SK-N-SH (cell line): ENCODE data around the gene PIK3R3. TPM values are rescaled to one million over a fixed set of nuclear protein-coding genes. Genes with fewer than 3 reads are reported as not detected.
"Not testable (repeated sequence)": the region's sequence is repeated elsewhere in the genome, so short reads cannot be mapped to it uniquely, and the experiment has no call there.

Experiments
- CTCF ChIA-PET: fragments of 300-600, 350-600 bp; formaldehyde crosslinking; extraction: SDS; loops from one replicate; lab custom pipeline; 2021; lab: Yijun Ruan, JAX
- POLR2A ChIA-PET: fragments of 350-600 bp; sonication (Branson Sonifier 250); formaldehyde crosslinking; extraction: SDS; loops from one replicate; lab custom pipeline; 2020; ENCODE audit warnings: antibody characterized with exemption, inconsistent platforms; lab: Yijun Ruan, JAX
- DNase-seq: peaks from one replicate; pipeline ENCODE4 v3.0.0; 2012
- H2AFZ ChIP-seq: fragments of 200-600 bp; sonication (generic); 2 replicates; pipeline ENCODE4 v1.8.1; 2016; ENCODE audit warnings: antibody characterized with exemption, mild to moderate bottlenecking, low read depth
- H3F3A ChIP-seq: fragments of 200-600 bp; sonication (generic); replicated peaks from 2 replicates; pipeline ENCODE3; 2016; ENCODE audit warnings: antibody characterized with exemption, mild to moderate bottlenecking; ENCODE audit not compliant: insufficient read depth
- H3K27ac ChIP-seq, 2 experiments: fragments of 200-500 bp in 1 of 2; fragments of 200-600 bp in 1 of 2; sonication (Bioruptor generic) in 1 of 2; sonication (generic), shearing (Covaris generic) in 1 of 2; 2 replicates each; pipeline versions ENCODE4 v1.5.1 to v1.6.1; 2014 to 2016; ENCODE audit warnings: low read depth in 2 of 2, inconsistent platforms in 1 of 2, low read length in 1 of 2, mild to moderate bottlenecking in 1 of 2, mixed read lengths in 1 of 2
- H3K27me3 ChIP-seq: fragments of 200-600 bp; sonication (generic), shearing (Covaris generic); 2 replicates; pipeline ENCODE4 v1.6.1; 2016; ENCODE audit warnings: mixed run types; ENCODE audit not compliant: insufficient read depth
- H3K36me3 ChIP-seq, 2 experiments: fragments of 200-500 bp in 1 of 2; fragments of 200-600 bp in 1 of 2; sonication (Bioruptor generic) in 1 of 2; sonication (generic) in 1 of 2; replicated peaks in 1 of 2; 2 replicates each; pipeline versions ENCODE3 to v1.5.1; 2014 to 2016; ENCODE audit warnings: low read length in 1 of 2, mild to moderate bottlenecking in 1 of 2; ENCODE audit not compliant: insufficient read depth in 2 of 2, control insufficient read depth in 1 of 2
- H3K4me1 ChIP-seq, 2 experiments: fragments of 200-500 bp in 1 of 2; fragments of 200-600 bp in 1 of 2; sonication (Bioruptor generic) in 1 of 2; sonication (generic), shearing (Covaris generic) in 1 of 2; 2 replicates each; pipeline versions ENCODE4 v1.5.1 to v1.6.1; 2014 to 2016; ENCODE audit warnings: low read depth in 1 of 2, low read length in 1 of 2, mixed run types in 1 of 2; ENCODE audit not compliant: insufficient read depth in 2 of 2, control insufficient read depth in 1 of 2
- H3K4me2 ChIP-seq: fragments of 200-600 bp; sonication (generic), shearing (Covaris generic); 2 replicates; pipeline ENCODE4 v1.6.1; 2017; ENCODE audit warnings: mixed run types
- H3K4me3 ChIP-seq, 2 experiments: fragments of 200-500 bp in 1 of 2; fragments of 200-600 bp in 1 of 2; sonication (Bioruptor generic) in 1 of 2; sonication (generic), shearing (Covaris generic) in 1 of 2; 2 replicates each; pipeline versions ENCODE4 v1.5.1 to v1.8.1; 2014 to 2016; ENCODE audit warnings: low read depth in 2 of 2, inconsistent platforms in 1 of 2, low read length in 1 of 2, mild to moderate bottlenecking in 1 of 2, mixed read lengths in 1 of 2, moderate library complexity in 1 of 2
- H3K79me2 ChIP-seq: fragments of 200-600 bp; sonication (generic); 2 replicates; pipeline ENCODE4 v1.8.1; 2017; ENCODE audit warnings: mild to moderate bottlenecking; ENCODE audit not compliant: insufficient read depth
- H3K9ac ChIP-seq: fragments of 200-600 bp; sonication (generic); 2 replicates; pipeline ENCODE4 v1.6.1; 2017; ENCODE audit warnings: mixed run types
- H3K9me2 ChIP-seq: fragments of 200-600 bp; sonication (generic); 2 replicates; pipeline ENCODE4 v1.6.1; 2017; ENCODE audit warnings: mixed run types
- H3K9me3 ChIP-seq: fragments of 200-600 bp; sonication (generic); 2 replicates; pipeline ENCODE4 v1.6.1; 2017; ENCODE audit warnings: mixed run types, mild to moderate bottlenecking, moderate library complexity
- H4K20me1 ChIP-seq: fragments of 200-600 bp; sonication (generic); 2 replicates; pipeline ENCODE4 v1.6.1; 2017; ENCODE audit warnings: mild to moderate bottlenecking, mixed run types; ENCODE audit not compliant: insufficient read depth
- CHD2 ChIP-seq: fragments of 150-350 bp; IDR thresholded peaks from 2 replicates; pipeline ENCODE4 v1.6.1; 2018; ENCODE audit warnings: low read length; ENCODE audit not compliant: partially characterized antibody
- EZH2phosphoT487 ChIP-seq: fragments of 200-600 bp; sonication (generic); IDR thresholded peaks from 2 replicates; pipeline ENCODE4 v1.6.1; 2017; ENCODE audit warnings: low read depth, mixed run types, mild to moderate bottlenecking, antibody characterized with exemption, moderate library complexity, borderline replicate concordance
- FOSL2 ChIP-seq: IDR thresholded peaks from 2 replicates; pipeline ENCODE4 v1.4.0; 2012; ENCODE audit warnings: low read depth, mild to moderate bottlenecking, moderate library complexity, borderline replicate concordance
- FOXM1 ChIP-seq: IDR thresholded peaks from 2 replicates; pipeline ENCODE4 v1.4.0; 2012; ENCODE audit warnings: low read depth, mild to moderate bottlenecking
- GABPA ChIP-seq: IDR thresholded peaks from 2 replicates; pipeline ENCODE4 v1.4.0; 2012; ENCODE audit warnings: low read depth, mild to moderate bottlenecking
- GATA2 ChIP-seq: sonication (generic); formaldehyde crosslinking; IDR thresholded peaks from 2 replicates; pipeline ENCODE4 v1.5.0; 2020; ENCODE audit warnings: mild to moderate bottlenecking, missing genetic modification reagents
- JUND ChIP-seq: IDR thresholded peaks from 2 replicates; pipeline ENCODE4 v1.4.0; 2012
- MXI1 ChIP-seq: IDR thresholded peaks from 2 replicates; pipeline ENCODE4 v1.6.1; 2012; ENCODE audit warnings: mild to moderate bottlenecking, low read depth, low read length, improper control_type of control experiment
- NRF1 ChIP-seq: IDR thresholded peaks from 2 replicates; pipeline ENCODE4 v1.6.1; 2012; ENCODE audit warnings: low read depth, mild to moderate bottlenecking, low read length
- POLR2AphosphoS5 ChIP-seq: IDR thresholded peaks from 2 replicates; pipeline ENCODE4 v1.6.1; 2012; ENCODE audit warnings: low read depth, low read length
- RAD21 ChIP-seq: IDR thresholded peaks from 2 replicates; pipeline ENCODE4 v1.6.1; 2012; ENCODE audit warnings: mild to moderate bottlenecking, low read length
- RFX5 ChIP-seq: IDR thresholded peaks from 2 replicates; pipeline ENCODE4 v1.6.1; 2012; ENCODE audit warnings: mild to moderate bottlenecking, improper control_type of control experiment, low read length
- SIN3A ChIP-seq: IDR thresholded peaks from 2 replicates; pipeline ENCODE4 v1.6.1; 2012; ENCODE audit warnings: low read depth, mild to moderate bottlenecking, low read length, moderate library complexity, borderline replicate concordance
- SMC3 ChIP-seq: IDR thresholded peaks from 2 replicates; pipeline ENCODE4 v1.6.1; 2012; ENCODE audit warnings: low read depth, low read length, improper control_type of control experiment
- TAF1 ChIP-seq: IDR thresholded peaks from 2 replicates; pipeline ENCODE4 v1.6.1; 2012; ENCODE audit warnings: low read depth, mild to moderate bottlenecking, low read length, moderate library complexity, borderline replicate concordance
- TCF12 ChIP-seq: IDR thresholded peaks from 2 replicates; pipeline ENCODE4 v1.4.0; 2012
- YY1 ChIP-seq: IDR thresholded peaks from 2 replicates; pipeline ENCODE4 v1.4.0; 2012; ENCODE audit warnings: low read depth, mild to moderate bottlenecking
- WGBS: methylation state at CpG from one replicate; pipeline ENCODE4 v1.1.6; 2017; ENCODE audit warnings: low lambda C conversion rate; 5-methylcytosine and 5-hydroxymethylcytosine counted together
- polyA plus RNA-seq, 3 experiments: library from polyadenylated mRNA; depleted of rRNA; stranded (reverse); fragments of >200 nt; gene quantifications; 2 replicates each; pipeline ENCODE4 v1.2.3, GENCODE V29; 2012
- TF ChIP-seq, protein P1 (sequence below): IDR thresholded peaks from 2 replicates; pipeline ENCODE4 v1.4.0; 2012; ENCODE audit warnings: low read depth, borderline replicate concordance
- TF ChIP-seq, protein P2 (sequence below): fragments of 200-600 bp; sonication (generic); IDR thresholded peaks from 2 replicates; pipeline ENCODE4 v1.6.1; 2017; ENCODE audit warnings: antibody characterized with exemption, mild to moderate bottlenecking, moderate library complexity
- TF ChIP-seq, protein P3 (sequence below): fragments of 150-350 bp; IDR thresholded peaks from 2 replicates; pipeline ENCODE4 v1.6.1; 2017; ENCODE audit warnings: antibody characterized with exemption, low read length, low read depth, borderline replicate concordance

PIK3R3 gene
- polyA plus RNA-seq, 1 of the 3 experiments (the other 2 are of a cell fraction): 4.0 TPM

DNA sequence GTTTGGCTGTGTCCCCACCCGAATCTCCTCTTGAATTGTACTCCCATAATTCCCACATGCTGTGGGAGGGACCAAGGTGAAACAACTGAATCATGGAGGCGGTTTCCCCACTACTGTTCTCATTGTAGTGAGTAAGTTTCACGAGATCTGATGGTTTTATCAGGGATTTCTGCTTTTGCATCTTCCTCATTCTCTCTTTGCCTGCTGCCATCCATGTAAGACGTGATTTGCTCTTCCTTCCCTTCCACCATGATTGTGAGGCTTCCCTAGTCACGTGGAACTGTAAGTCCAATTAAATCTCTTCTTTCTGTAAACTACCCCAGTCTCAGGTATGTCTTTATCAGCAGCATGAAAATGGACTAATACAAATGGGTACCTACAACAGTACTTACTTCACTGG is 73.5 kb downstream of the PIK3R3 start (continued):
- TF ChIP-seq, protein P1, sequence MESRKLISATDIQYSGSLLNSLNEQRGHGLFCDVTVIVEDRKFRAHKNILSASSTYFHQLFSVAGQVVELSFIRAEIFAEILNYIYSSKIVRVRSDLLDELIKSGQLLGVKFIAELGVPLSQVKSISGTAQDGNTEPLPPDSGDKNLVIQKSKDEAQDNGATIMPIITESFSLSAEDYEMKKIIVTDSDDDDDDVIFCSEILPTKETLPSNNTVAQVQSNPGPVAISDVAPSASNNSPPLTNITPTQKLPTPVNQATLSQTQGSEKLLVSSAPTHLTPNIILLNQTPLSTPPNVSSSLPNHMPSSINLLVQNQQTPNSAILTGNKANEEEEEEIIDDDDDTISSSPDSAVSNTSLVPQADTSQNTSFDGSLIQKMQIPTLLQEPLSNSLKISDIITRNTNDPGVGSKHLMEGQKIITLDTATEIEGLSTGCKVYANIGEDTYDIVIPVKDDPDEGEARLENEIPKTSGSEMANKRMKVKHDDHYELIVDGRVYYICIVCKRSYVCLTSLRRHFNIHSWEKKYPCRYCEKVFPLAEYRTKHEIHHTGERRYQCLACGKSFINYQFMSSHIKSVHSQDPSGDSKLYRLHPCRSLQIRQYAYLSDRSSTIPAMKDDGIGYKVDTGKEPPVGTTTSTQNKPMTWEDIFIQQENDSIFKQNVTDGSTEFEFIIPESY: no peak
- TF ChIP-seq EZH2phosphoT487: no peak
- TF ChIP-seq SIN3A: no peak
- no peak for TF ChIP-seq RFX5
- no peak for TF ChIP-seq MXI1

DNA sequence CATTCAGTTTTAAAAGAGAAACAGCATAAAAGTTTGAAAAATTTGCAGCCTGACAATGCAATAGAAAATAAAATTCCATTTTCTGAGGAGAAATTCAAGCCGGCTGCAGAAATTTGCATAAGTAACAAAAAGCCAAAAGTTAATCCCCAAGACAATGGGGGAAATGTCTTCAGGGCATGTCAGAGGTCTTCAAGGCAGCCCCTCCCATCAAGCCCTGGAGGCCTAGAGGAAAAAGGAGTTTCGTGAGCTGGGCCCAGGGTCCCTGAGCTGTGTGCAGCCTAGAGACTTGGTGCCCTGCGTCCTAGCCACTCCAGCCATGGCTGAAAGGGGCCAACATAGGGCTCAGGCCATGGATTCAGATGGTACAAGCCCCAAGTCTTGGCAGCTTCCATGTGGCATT is 74.6 kb downstream of the PIK3R3 start:
- Histone ChIP-seq H3K36me3 (peaks cover 18 to 28% of the 10 kb centered on the region in 2 experiments), H3K79me2 (no peaks in the 10 kb centered on the region), H3K4me3 (no peak overlapping the region), H3K9ac (no peak overlapping the region), H2AFZ (no peak overlapping the region), H3K9me3 (no peaks in the 10 kb centered on the region), H3K27ac (no peak overlapping the region), H3K4me2 (no peak overlapping the region), H3K9me2 (no peaks in the 10 kb centered on the region), H3K27me3 (no peaks in the 10 kb centered on the region), H4K20me1 (no peaks in the 10 kb centered on the region), H3F3A (peaks cover 5% of the 10 kb centered on the region), H3K4me1 (no peaks in the 10 kb centered on the region)
- CTCF ChIA-PET: no interaction called here
- DNase-seq: no peak
- POLR2A ChIA-PET: no interaction called here
- WGBS: 100% methylated on average over 3 of the region's 3 CpGs
- TF ChIP-seq TAF1 (no peak), GATA2 (CRISPR knock-in tag) (no peak), JUND (no peak), SMC3 (no peak), CHD2 (no peak), RAD21 (no peak), GABPA (no peak), FOSL2 (no peak), FOXM1 (no peak), NRF1 (no peak), SIN3A (no peak), TCF12 (no peak), POLR2AphosphoS5 (no peak), YY1 (no peak)
- TF ChIP-seq, protein P2, sequence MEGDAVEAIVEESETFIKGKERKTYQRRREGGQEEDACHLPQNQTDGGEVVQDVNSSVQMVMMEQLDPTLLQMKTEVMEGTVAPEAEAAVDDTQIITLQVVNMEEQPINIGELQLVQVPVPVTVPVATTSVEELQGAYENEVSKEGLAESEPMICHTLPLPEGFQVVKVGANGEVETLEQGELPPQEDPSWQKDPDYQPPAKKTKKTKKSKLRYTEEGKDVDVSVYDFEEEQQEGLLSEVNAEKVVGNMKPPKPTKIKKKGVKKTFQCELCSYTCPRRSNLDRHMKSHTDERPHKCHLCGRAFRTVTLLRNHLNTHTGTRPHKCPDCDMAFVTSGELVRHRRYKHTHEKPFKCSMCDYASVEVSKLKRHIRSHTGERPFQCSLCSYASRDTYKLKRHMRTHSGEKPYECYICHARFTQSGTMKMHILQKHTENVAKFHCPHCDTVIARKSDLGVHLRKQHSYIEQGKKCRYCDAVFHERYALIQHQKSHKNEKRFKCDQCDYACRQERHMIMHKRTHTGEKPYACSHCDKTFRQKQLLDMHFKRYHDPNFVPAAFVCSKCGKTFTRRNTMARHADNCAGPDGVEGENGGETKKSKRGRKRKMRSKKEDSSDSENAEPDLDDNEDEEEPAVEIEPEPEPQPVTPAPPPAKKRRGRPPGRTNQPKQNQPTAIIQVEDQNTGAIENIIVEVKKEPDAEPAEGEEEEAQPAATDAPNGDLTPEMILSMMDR: no peak
- TF ChIP-seq, protein P3, sequence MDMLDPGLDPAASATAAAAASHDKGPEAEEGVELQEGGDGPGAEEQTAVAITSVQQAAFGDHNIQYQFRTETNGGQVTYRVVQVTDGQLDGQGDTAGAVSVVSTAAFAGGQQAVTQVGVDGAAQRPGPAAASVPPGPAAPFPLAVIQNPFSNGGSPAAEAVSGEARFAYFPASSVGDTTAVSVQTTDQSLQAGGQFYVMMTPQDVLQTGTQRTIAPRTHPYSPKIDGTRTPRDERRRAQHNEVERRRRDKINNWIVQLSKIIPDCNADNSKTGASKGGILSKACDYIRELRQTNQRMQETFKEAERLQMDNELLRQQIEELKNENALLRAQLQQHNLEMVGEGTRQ: no peak

DNA sequence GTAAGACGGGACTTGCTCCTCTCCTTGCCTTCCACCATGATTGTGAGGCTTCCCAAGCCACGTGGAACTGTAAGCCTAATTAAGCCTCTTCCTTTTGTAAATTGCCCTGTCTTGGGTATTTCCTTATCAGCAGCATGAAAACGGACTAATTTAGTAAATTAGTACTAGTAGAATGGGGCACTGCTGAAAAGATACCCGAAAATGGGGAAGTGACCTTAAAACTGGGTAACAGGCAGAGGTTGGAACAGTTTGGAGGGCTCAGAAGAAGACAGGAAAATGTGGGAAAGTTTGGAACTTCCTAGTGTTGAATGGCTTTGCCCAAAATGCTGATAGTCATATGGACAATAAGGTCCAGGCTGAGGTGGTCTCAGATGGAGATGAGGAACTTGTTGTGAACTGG is 75.2 kb downstream of the PIK3R3 start:
- H3K9me3 ChIP-seq, H3K4me2 ChIP-seq, POLR2A ChIA-PET, H4K20me1 ChIP-seq, H3K27me3 ChIP-seq, H2AFZ ChIP-seq, DNase-seq, H3K27ac ChIP-seq, H3K9me2 ChIP-seq, CTCF ChIA-PET, H3K9ac ChIP-seq, H3K79me2 ChIP-seq, H3K4me1 ChIP-seq, H3F3A ChIP-seq, H3K4me3 ChIP-seq: not testable (repeated sequence)
- WGBS: 96% methylated on average over 4 of the region's 4 CpGs
- peaks cover 18 to 28% of the 10 kb centered on the region in 2 experiments for H3K36me3 ChIP-seq
